ENCODE results near the gene CNN1. TPM values are rescaled to one million over a fixed set of nuclear protein-coding genes. Genes with fewer than 3 reads are reported as not detected.

Gene CNN1
- total RNA-seq, 1 experiment from 2014 or later = 15.7 TPM

- no peak overlapping the region for H4K8ac ChIP-seq (replicated peaks; ENCODE audit: insufficient read length, low read depth, low read length)
- H2BK5ac ChIP-seq (ENCODE audit: insufficient read length, low read length) = no peak overlapping the region
- no peak overlapping the region for H2AK5ac ChIP-seq (ENCODE audit: insufficient read length, low read length)
- H4K91ac ChIP-seq (ENCODE audit: insufficient read length, low read depth, low read length) = no peak overlapping the region
- no peaks in the 10 kb centered on the region for H4K20me1 ChIP-seq (ENCODE audit: control insufficient read depth, insufficient read depth, insufficient read length)
- H3K27ac ChIP-seq (ENCODE audit: insufficient read length, low read depth, low read length) = no peak overlapping the region
- Mint-ChIP-seq H3K9me3 (peaks cover 0 to 3% of the 10 kb centered on the region in 2 experiments; a peak in 1 of 5 replicates), H3K4me3 (peak overlapping the region; percentile 90 to 94; a peak in 4 of 5 replicates), H3K36me3 (ENCODE audit: insufficient read depth in 1 of 3, low read depth in 3 of 3) (peaks cover 13 to 35% (median 24%) of the 10 kb centered on the region in 3 experiments; a peak in 6 of 7 replicates), H3K4me1 (peaks cover 10 to 18% of the 10 kb centered on the region in 2 experiments), H3K27ac (peak overlapping the region in 1 of 3 experiments; percentile 7; a peak in 1 of 7 replicates), H3K27me3 (ENCODE audit: low read depth) (no peaks in the 10 kb centered on the region; the same call in 1 of the 2 replicates)
- no peak overlapping the region for H2AFZ ChIP-seq (ENCODE audit: low read length)
- no peak for DNase-seq
- H3K23ac ChIP-seq (ENCODE audit: insufficient read length, low read depth, low read length) = no peak overlapping the region
- H3K27me3 ChIP-seq (ENCODE audit: insufficient read depth, low read length) = no peaks in the 10 kb centered on the region
- H2BK15ac ChIP-seq (ENCODE audit: low read depth, low read length) = no peak overlapping the region
- no peak overlapping the region for H3T11ph ChIP-seq (ENCODE audit: low read length)
- no peak overlapping the region for H3K9ac ChIP-seq (ENCODE audit: extremely low read depth, insufficient read length, low read length)
- no CpG with 5 or more reads among the region's 4 CpGs for WGBS (ENCODE audit: extremely low coverage, insufficient read length, low lambda C conversion rate)
- no peak overlapping the region for H3K18ac ChIP-seq (ENCODE audit: insufficient read length, low read depth, low read length)
- no peak overlapping the region; the same call in 1 of the 2 replicates for H3K14ac ChIP-seq (ENCODE audit: insufficient read depth, low read length)
- H3K79me1 ChIP-seq (ENCODE audit: insufficient read depth, low read depth, low read length, poor library complexity, severe bottlenecking) = peaks cover 2% of the 10 kb centered on the region
- TF ChIP-seq CTCF (conservative IDR thresholded peaks at IDR 0.05) = no peak
- H3K4ac ChIP-seq (ENCODE audit: low read depth, low read length) = no peak overlapping the region
- H2BK20ac ChIP-seq (ENCODE audit: low read depth, low read length, poor library complexity, severe bottlenecking) = no peak overlapping the region
- no peak overlapping the region for H2BK12ac ChIP-seq (ENCODE audit: insufficient read length, low read depth, low read length)
- H3K79me2 ChIP-seq (ENCODE audit: insufficient read depth, low read length) = peaks cover 17% of the 10 kb centered on the region; the same call in 1 of the 2 replicates
- H2BK120ac ChIP-seq (ENCODE audit: low read depth, low read length, poor library complexity, severe bottlenecking) = no peak overlapping the region
- H3K9me3 ChIP-seq (ENCODE audit: control insufficient read depth, low read depth, low read length) = no peaks in the 10 kb centered on the region
- H3K23me2 ChIP-seq (ENCODE audit: insufficient read length, low read depth, low read length, poor library complexity, severe bottlenecking) = peaks cover 9% of the 10 kb centered on the region
- no peak overlapping the region for H4K5ac ChIP-seq (ENCODE audit: insufficient read length, low read depth, low read length)
- H3K56ac ChIP-seq (ENCODE audit: insufficient read length, low read depth, low read length) = no peak overlapping the region
- H3K4me2 ChIP-seq (ENCODE audit: insufficient read depth, insufficient read length, low read length) = no peak overlapping the region
- no peaks in the 10 kb centered on the region for H3K4me1 ChIP-seq (ENCODE audit: insufficient read depth, low read length)
Measured at GRCh38 chr19:11556634-11557420, 18.2 kb downstream of the CNN1 start.
